ENCODE results near the gene GPSM1.

The GPSM1 gene

DNA sequence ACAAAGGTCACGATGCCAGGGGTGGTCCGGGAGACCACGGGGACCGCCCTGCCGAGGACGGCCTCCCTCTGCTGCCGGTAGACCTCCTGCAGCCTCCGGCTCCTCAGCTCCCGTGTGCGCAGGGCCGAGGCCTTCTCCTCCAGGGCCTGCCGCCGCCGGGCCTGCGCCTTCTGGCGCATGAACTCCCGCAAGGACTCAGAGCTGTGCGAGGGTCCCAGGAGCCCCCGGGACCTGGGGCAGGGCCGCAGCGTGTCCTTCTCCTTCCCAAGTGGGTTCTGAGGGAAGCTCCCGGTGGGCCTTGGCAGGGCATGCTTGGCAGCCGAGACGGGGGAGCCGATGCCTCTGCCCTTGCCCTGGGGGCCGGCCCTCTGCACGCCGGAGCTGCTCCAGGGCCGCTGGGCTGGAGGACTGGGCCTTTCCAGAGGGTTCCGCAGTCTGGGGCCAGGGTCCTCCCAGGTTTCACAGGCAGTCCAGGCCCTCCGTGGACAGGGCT lies 36.8 kb upstream of the GPSM1 start:
- DNase-seq (ENCODE audit: low spot score), result no peak

DNA sequence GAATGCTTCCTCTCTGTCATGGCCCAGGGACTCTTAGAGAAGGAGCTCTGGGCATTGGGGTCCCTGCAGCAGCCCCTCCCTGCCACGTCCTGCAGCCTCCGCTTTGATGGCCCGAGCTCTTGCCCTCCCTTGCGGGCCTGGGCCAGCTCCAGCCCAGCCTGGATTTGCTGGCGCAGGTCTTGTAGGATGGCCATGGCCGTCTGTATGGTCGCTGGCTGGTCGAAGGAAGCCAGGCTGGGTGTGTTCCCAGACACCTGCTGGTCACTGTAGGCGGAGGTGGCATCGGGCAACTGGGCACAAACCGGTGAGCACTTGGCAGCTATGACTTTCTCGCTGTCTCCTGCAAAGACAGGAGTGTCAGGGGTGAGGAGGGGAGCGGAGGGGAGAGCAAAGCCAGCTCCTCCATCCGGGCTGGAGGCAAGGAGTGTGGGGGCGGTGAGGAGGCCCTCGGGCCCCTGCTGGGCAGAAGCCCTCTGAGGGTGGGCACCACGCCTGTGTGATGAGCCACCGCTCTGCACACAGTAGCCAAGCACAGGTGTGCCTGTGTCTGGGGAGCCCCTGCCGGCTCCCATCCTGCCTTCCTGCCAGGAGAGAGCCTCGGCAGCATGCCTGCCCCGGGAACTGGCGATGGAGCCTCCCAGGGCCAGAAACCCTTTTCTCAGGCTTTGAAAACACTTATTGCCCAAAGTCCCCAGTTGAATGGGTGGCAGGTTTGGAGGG lies 35.9 kb upstream of the GPSM1 start:
- DNase-seq (ENCODE audit: low spot score), result no peak

DNA sequence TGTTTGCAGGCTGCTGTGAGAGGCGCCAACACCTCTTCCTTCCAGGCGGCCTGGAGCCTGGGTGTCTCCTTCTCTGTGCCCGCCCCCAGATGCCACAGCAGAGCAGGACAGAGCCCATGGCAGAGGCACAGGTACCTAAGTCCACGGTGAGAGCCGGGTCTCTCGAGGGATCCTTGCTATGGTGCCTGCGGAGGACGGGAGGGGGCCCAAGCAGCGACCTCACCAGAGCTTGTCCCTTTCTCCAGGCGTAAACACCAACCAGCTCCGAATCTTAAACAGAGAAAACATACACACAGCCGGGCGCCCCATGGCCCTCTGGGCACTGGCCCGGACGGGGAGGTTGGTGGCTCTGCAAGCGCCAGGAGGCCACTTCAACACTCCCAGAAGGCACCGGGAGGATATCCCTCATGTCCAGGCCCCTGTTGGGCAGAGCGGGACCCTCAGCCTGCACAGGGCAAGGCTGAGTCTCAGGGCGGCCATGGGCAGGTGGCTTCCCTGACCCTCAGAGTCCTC lies 35.3 kb upstream of the GPSM1 start:
- DNase-seq (ENCODE audit: low spot score), result no peak

DNA sequence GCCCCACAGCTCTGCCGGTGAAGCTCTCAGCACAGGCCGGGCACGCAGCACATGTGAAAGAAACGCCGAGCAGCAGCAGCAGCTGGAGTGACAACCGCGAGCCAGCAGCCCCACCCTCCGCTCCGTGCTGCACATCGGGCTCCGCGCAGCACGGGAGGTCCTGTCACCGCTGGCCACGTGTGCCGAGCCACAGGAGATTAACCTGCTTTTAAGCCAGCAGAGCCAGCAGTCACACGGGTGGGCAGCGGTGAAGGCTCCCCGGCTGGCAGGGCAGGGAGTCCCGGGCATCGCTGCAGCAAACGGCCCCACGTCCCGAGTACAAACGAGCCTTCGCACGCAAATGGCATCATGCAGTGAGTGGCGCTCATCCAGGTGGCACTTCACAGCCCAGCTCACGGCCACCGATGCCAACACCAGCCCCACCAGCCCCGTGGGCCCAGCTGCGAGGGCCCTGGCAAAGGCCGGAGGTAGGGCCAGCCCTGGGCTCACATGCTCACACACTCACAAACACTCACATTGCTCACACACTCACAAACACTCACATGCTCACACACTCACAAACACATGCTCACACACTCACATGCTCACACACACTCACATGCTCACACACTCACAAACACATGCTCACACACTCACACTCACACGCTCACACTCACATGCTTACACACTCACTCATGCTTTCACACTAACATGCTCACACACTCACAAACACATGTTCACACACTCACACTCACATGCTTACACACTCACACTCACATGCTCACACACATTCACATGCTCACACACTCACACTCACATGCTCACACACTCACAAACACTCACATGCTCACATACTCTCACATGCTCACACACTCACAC lies 34.5 kb upstream of the GPSM1 start:
- no peak for DNase-seq (ENCODE audit: low spot score)

DNA sequence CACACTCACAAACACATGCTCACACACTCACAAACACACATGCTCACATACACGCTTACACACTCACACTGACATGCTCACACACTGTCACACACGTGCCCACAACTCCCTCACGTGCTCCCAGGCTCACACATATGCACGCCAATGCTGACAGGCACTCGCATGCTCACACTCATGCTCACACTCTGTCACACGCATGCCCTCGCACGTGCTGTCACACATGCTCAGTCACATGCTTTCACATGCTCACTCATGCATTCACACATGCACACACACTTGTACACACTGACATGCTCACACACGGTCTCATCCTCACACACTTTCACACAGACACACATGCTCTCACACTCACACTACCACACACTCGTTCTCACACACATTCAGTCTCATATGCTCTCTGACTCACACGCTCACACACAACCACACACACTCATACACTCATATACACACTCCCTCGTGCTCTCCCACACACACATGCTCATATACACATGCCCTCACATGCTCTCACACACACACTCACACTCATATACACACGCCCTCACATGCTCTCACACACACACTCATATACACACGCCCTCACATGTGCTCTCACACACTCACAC lies 33.8 kb upstream of the GPSM1 start:
- no peak for DNase-seq (ENCODE audit: low spot score)

DNA sequence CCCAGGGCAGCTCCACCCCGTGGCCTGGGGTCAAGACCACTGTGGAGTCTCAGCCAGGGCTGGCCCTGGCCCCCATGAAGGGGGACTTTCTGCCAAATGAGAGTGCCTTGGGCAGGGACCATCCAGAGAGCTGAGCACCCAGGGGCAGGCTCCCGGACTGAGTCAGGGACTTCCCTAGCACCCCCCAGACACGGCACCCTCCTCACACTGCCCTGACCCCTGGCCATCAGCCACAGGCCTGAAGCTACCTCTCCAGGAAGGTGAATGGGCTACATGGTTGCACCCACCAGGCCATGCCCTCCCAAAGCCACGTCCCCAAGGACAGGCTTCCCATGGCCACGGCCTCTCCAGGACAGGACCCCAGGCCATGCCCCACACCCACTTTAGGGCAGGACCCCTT lies 32.9 kb upstream of the GPSM1 start:
- no peak for DNase-seq (ENCODE audit: low spot score)

DNA sequence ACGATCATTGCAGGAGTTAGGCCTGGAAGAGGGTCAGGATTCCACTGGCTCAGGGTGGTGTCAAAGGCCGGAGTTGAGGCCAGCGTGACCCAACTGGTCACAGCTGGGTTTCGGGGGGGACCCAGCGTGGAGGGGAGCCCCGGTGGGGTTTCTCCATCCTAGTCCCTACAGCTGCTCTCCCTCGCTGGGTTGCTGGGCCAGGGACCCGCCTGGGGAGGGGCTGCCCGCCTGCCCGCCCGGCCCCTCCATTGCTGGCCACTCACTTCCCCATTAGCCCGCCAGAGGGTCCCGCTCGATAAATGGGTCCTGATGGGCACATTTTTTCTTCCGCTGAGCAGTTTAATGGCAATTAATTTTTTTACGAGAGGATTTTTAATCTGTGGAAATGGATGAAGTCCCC lies 32.3 kb upstream of the GPSM1 start:
- DNase-seq (ENCODE audit: low spot score), result no peak

DNA sequence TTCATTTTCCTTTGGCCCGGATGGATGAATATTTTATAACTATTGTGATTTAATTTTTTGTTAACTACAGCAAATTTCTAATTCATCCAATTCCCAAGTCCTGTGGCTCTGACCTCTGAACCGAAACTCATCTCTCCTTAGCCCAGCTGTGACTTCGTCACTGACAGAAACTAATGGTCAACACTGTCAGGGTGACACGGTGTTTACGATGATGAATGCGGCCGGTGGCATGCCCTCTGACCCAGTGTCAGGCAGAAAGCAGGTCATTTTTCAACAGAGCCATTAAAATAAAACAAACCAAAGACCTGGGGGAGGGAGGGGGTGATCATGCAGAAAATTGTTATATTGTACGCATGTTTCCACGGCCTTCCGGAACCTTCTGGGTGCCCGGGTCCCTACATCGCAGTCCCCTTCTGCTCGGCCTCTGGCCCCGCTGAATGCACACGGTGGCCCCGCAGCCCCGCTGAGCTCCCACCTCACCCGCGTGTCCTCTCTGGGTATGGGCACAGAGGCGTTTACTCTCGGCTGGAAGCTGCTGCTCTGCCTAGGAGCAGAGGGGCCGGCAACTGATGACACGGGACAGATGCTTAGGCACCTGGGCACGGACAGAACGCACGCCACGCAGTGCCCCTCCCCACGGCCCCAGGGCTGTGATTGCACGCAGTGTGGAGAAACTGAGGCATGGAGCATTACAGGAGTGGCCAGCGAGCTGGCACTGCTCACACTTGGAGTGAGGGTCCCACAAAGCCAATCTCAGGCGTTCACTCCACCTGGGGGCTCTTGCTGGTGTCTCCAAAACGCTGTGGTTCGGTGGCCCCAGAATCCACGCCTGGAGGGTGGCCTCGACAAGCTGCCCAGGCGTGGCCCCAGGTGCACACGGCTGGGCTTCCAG lies 31.6 kb upstream of the GPSM1 start:
- no peak for DNase-seq (ENCODE audit: low spot score)

DNA sequence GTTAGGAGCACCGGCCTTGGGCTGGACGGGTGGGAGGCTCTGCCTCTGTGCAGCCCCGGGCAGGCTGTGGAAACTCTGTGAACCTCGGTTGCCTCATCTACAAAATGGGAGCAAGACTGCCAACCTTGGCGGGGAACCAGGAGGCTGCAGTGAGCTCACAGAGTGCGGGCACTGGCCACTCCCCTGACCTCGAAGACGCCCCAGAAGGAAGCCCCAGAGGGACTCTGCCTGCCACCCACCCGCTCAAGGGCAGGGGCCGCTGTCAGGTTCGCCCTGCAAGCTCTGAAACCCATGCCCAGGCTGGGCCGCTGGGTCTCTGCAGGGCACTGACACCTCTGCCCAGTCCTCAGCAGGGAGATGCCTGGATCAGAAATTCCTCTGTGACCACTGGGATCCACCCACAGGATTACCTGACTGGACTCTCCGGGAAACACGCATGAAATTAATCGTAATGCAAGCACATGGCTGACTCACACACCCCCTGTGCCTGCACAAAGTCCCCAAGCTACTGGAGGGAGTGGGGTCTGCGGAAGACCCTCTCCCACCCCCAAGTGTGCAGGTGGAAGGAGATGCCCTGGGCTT lies 30.8 kb upstream of the GPSM1 start:
- DNase-seq (ENCODE audit: low spot score), result no peak

DNA sequence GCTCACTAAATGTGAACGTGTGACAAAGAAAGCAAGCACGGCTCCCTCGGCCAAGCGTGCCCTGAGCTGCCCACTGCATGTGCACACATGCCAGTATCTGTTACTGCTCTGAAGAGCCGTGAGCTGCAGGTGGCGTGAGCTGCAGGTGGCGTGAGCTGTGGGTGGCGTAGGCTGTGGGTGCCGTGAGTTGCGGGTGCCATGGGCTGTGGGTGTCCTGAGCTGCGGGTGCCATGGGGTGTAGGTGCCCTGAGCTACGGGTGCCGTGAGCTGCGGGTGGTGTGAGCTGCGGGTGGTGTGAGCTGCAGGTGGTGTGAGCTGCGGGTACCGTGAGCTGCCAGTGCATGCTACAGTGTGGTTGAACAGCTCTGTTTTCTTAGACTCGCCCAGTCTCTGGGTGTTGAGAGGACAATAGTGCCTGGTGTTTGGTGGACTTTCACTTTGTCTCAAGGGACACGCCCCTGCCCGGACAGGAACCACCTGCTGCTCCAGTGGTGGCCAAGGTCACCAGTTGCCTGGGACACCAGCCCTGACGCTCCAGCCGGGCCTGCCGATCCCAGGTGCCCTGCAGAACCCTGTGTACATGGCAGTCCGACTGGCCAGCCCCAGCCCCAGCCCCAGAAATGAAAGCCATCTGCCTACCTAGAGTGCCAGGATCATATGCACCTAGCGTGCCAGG lies 30.2 kb upstream of the GPSM1 start:
- no peak for DNase-seq (ENCODE audit: low spot score)

DNA sequence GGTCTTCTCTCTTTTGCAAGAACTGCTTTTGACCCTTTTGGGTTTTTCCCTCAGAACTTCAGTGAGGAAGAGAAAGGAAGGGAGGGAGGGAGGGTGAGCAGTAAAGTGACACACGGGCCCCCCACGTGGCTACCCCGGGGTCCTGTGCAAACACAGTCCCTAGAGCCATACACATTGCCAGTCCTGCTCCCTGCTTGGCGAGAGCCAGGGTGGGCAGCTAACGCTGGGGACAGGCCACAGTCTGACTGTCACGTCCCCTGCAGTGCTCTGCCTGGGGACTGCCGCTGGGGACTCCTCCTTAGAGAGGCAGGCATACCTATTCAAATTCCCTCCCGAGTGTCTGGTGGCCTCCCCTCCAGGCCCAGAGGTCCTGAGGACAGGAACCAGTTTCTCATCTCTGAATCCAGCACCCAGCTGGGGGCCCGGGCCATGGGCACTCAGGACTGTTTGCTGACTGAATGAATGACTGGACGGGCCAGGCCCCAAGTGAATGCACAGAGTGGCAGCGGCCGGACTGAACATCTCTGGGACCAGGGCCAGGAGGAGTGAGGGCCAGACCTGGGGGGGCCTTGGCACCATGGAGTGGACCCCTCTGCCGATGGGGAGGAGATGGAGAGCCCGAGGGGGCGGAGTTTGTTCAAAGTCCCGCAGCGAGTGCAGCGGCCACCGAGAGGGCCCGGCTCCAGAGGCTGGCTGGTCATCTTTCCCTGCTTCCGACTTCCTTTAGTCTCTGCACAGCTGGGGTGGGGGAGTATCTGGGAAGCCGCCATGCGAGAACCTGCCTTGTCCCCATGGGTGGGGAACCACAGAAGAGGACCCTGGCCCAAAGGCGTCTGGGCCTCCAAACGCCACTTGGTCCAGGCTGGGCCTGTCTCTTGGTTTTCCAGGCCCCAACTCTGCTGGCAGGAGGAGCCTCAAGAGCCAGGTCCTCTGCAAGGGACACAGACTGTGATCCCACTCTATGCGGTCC lies 29.3 kb upstream of the GPSM1 start:
- DNase-seq (ENCODE audit: low spot score), result no peak

DNA sequence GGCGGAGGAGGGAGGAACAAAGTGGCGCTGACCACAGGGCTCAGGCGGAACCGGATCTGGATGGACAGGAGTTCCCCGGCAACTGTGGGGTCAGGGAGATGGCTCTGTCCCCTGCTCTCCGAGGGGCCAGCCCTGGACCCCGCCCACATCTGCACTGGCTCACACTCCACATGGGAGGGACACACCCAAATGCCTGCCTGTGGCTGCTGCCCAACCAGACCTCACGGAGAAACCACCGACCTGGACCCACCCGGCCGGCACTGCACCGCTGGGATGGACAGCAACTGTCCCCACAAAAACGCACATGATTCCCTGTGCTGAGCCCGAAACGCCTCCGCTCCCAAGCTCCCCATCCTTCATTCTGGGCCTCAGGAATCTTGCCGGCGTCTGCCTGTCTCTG lies 28.2 kb upstream of the GPSM1 start:
- no peak for DNase-seq (ENCODE audit: low spot score)

DNA sequence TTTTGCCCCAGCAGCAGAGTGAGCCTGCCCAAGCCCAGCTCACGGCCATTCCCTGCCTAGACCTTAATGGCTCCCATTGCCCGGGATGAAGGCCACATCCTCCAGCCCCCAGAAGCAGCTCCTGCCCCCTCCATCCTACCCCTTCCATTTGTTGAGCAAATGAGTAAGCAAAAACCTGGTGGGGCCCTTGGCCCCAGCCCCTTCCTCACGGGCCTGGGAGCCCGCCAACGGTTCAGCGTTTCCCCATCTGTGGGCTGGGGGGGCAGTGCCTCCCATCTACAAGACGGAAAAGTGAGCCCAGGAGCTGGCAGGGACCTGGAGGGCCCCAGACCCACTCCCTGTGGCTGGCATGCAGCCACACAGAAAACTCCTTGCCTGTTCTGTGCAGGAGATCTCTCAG lies 27.8 kb upstream of the GPSM1 start:
- DNase-seq (ENCODE audit: low spot score), result no peak

DNA sequence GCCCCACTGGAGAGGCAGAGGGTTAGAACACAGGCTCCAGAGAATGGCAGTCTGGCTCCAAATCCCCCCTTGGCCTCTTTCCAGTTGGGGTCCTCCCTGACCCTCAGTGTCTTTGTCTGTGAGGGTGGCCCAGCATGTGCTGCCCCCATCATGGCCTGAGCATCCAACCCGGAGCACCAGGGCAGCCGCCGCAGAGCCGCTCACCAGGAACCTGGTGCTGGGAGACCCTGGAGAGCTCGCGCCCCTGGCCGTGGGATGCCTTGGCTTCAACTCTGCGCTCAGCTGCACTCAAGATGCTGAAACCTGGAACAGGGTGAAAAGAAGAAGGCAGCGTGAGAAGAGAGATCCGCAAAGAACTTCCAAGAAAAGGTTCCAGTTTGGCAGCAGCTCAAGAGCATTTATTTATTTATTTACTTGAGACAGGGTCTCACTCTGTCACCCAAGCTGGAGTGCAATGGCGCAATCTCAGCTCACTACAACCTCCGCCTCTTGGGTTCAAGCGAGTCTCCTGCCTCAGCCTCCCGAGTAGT lies 27.3 kb upstream of the GPSM1 start:
- no peak for DNase-seq (ENCODE audit: low spot score)

DNA sequence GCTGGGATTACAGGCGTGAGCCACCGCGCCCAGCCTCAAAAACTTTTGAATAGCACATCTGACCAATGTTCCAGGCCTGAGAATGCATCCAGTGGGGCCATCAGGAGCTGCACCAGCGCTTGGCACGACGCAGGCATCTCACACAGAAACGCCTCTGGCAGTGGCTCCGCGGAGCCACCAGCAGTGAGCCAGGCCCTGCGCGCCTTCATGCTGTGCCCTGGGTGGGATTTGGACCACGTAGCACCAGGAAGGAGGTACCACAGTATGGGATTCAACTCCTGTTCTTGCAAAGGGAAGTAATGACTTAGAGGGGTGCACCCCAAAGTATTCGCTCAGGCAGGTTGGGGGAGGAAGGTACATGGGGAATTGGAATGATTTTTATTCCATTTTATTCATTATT lies 26.5 kb upstream of the GPSM1 start:
- DNase-seq (ENCODE audit: low spot score), result no peak

DNA sequence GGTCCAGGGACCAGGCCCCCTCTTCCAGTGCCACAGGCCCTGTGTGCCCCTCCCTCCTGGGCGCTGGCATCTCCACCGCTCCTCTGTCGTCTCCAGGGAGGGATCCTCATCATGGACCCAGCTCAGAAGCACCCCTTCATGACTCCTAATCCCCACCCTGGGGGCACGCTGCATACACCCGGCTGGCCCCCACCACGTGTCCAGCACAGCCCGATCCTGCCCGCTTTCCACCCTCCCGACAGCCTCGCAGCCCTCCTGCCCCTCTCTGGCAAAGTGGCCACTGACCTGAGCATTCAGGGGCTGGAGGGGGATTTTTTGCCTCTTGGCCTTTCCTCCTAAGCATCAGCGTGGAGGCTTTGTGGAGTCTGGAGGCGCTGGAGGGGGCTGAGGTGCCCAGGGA lies 24.8 kb upstream of the GPSM1 start:
- no peak for DNase-seq (ENCODE audit: low spot score)

DNA sequence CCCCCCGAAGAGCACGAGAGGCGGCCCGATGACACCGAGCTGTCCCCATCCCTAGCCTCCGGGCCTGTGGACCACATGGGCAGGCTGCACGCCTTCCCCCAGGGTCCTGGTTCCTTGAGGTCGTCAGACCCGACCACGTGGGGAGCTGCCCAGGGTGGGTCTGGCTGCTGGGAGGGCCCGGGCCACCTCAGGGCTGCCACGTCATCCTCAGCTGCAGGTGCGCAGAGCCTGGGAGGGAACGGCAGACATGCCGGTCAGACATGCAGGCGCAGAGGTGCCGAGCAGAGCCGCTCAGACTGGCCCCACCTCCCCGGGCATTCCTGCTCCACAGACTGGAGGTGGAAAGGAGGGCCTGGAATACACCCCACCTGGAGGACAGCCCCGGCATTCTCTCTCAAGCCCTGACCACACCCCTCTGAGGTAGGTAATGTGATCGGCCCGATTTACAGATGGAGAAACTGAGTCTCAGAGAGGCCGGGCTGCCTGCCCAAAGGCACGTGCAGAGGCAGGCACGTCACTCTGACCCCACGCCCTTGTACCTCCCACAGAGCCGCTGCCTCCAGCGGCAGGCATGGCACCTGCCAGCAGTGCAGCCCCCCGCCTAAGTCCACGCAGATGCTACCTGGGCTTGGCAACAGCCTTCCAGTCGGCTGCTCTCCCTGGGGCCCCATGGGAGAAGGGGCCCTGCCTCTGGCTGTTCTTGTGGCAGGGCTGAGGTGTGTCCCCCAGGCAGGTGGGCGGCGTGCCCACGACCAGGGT lies 24.1 kb upstream of the GPSM1 start:
- DNase-seq (ENCODE audit: low spot score), result no peak

DNA sequence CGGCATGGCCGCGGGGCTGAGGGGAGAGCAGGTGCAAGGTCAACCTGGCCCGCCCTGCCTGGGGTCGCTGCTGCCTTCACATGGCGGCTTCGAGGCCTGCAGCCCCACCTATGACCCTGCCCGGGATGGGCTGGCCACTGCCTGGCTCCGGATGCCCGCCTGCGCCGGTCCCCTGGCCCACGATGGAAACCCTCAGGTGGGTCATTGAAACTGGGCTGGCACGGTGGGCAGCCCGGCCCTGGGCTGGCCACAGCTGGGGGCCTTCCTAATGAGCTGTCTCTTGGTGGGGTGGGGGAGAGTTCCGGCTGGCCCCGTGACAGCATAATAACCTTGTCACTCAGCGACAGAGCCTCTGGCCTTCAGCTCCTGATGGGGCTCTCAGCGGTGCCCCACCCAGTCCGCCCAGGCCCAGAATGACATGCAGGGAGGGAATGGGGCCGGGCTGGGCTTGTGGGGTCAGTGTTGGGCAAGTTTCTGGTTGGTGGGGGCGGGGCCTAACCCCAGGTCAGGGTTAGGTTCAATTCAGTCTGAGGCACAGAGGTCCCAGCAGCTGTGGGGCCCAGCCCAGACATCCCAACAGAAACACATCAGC lies 23.4 kb upstream of the GPSM1 start, which contains the start of gene CCDC187:
Gene CCDC187 (minus strand): TSS at position 270 of the 592 bp plus-strand sequence. CDS start 264 bp downstream, at position 6.
- DNase-seq (ENCODE audit: low spot score), result no peak
